Effector memory CD4-positive, alpha-beta T cell (primary cell): ENCODE measurements around the gene RSBN1L.
"Not testable (repeated sequence)": the region's sequence is repeated elsewhere in the genome, so short reads cannot be mapped to it uniquely, and the experiment has no call there.

Experiments used
- DNase-seq, 3 donors: peaks; one replicate each; pipeline ENCODE4 v3.0.0-alpha.2; 2020
- H3K27ac ChIP-seq: 2 replicates; pipeline ENCODE4 v1.7.0; 2013; ENCODE audit warnings: mild to moderate bottlenecking, low read length, moderate library complexity; ENCODE audit not compliant: insufficient read depth, poor library complexity, severe bottlenecking
- H3K27me3 ChIP-seq: replicated peaks from 2 replicates; pipeline ENCODE4 v1.7.0; 2013; ENCODE audit warnings: mild to moderate bottlenecking, low read length; ENCODE audit not compliant: insufficient read depth, control insufficient read depth, poor library complexity, severe bottlenecking
- H3K36me3 ChIP-seq: 2 replicates; pipeline ENCODE4 v1.7.0; 2013; ENCODE audit warnings: mild to moderate bottlenecking, low read length, moderate library complexity; ENCODE audit not compliant: control insufficient read depth, insufficient read depth
- H3K4me1 ChIP-seq: 2 replicates; pipeline ENCODE4 v1.7.0; 2013; ENCODE audit warnings: low read length, mild to moderate bottlenecking; ENCODE audit not compliant: control insufficient read depth, insufficient read depth, poor library complexity, severe bottlenecking
- H3K4me3 ChIP-seq: 2 replicates; pipeline ENCODE4 v1.7.0; 2013; ENCODE audit warnings: low read length, low read depth, mild to moderate bottlenecking; ENCODE audit not compliant: insufficient read depth, poor library complexity, severe bottlenecking
- H3K9me3 ChIP-seq: 2 replicates; pipeline ENCODE4 v1.7.0; 2013; ENCODE audit warnings: mild to moderate bottlenecking, low read length, moderate library complexity; ENCODE audit not compliant: control insufficient read depth
- total RNA-seq, 3 donors: gene quantifications; one replicate each; lab custom pipeline; 2026; lab: John Stamatoyannopoulos, UW

The RSBN1L gene
- total RNA-seq = 53.0 to 56.7 (median 56.7) reads per million in 3 donors

GRCh38 chr7:77696057-77696642 lies at the start of gene RSBN1L:
Gene RSBN1L (plus strand): TSS chr7:77696459. CDS start chr7:77696470, 11 bp downstream.
- peaks cover 15% of the 10 kb centered on the region for H3K4me1 ChIP-seq

DNA sequence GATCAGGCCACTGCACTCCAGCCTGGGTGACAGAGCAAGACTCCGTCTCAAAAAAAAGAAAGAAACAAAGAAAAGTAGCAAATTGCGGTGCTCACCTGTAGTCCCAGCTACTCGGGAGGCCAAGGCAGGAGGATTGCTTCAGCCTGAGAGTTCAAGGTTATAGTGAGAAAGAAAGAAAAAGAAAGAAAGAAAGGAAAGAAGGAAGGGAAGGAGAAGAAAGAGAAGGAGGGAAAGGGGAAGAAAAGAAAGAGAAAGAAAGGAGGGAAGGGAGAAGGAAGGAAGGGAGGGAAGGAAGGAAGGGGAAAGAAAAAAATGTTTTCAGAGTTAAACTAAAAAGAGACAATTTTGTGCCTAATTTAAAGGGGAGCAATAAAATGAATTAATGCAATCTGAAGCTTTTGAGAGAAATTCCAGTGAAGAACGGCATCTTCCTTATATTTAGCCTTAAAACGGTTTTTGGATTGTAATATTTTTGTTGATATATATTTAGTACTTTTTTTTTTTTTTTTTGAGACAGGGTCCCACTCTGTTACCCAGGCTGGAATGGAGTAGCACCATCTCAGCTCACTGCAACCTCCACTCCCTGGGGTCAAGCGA lies 47.4 kb upstream of the RSBN1L start:
- no peak for DNase-seq
- H3K4me1 ChIP-seq = no peaks in the 10 kb centered on the region
- H3K27ac ChIP-seq = no peak overlapping the region
- no peak overlapping the region for H3K4me3 ChIP-seq
- H3K36me3 ChIP-seq = no peaks in the 10 kb centered on the region
- H3K9me3 ChIP-seq = no peaks in the 10 kb centered on the region
- no peaks in the 10 kb centered on the region for H3K27me3 ChIP-seq

More at GRCh38 chr7:77696057-77696642, at the start of gene RSBN1L:
- H3K9me3 ChIP-seq = no peaks in the 10 kb centered on the region
- peak; percentile 93 to 98 (median 97) for DNase-seq
- peaks cover 6% of the 10 kb centered on the region for H3K36me3 ChIP-seq
- peak within 1 kb of the TSS; percentile 93 for H3K4me3 ChIP-seq
- peak within 1 kb of the TSS; percentile 93 for H3K27ac ChIP-seq
- no peaks in the 10 kb centered on the region for H3K27me3 ChIP-seq

DNA sequence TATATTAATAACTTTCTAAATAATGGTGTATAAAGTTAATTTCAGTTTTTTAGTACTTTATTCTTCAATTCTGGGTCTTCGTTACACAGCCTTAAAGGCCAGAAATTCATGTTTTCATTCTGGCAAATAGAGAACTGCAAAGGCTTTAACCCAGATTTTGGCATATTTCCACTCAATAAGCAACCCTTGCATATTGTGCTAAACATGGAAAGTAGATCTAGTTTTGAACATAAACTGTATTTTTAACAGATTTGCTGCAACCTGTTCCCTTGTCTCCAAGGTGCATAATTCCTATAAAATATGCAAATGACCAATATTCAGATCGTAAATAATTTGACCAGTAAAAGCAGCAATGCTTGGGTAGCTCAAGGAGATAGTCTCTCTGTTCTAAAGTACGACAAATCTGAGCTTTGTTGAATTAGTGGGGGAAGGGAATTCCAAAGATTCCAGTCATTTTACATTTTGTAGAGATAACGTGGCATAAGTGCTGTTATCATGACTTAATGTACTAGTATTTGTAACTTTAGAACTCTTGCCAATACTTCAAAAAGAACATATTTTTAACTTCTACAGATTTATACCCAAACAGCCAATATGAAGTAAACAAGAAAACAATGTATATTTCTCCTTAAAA lies 46.4 kb upstream of the RSBN1L start:
- H3K4me3 ChIP-seq = no peak overlapping the region
- DNase-seq = no peak
- no peaks in the 10 kb centered on the region for H3K36me3 ChIP-seq
- H3K9me3 ChIP-seq = no peaks in the 10 kb centered on the region
- no peaks in the 10 kb centered on the region for H3K4me1 ChIP-seq
- no peaks in the 10 kb centered on the region for H3K27me3 ChIP-seq
- no peak overlapping the region for H3K27ac ChIP-seq

GRCh38 chr7:77651575-77652162 lies 44.6 kb upstream of the RSBN1L start:
- H3K27ac ChIP-seq = no peak overlapping the region
- H3K4me1 ChIP-seq = no peaks in the 10 kb centered on the region
- peak in 1 of 3 donors; percentile 3 for DNase-seq
- H3K9me3 ChIP-seq = no peaks in the 10 kb centered on the region
- H3K27me3 ChIP-seq = no peaks in the 10 kb centered on the region
- H3K4me3 ChIP-seq = no peak overlapping the region
- no peaks in the 10 kb centered on the region for H3K36me3 ChIP-seq

DNA sequence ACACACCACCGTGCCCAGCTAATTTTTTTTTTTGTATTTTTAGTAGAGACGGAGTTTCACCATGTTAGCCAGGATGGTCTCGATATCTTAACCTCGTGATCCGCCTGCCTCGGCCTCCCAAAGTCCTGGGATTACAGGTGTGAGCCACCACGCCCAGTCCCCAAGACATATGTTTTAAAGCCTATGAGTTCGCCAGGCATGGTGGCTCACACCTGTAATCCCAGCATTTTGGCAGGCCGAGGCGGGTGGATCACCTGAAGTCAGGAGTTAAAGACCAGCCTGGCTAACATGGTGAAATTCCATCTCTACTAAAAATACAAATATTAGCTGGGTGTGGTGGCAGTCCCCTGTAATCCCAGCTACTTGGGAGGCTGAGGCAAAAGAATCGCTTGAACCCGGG lies 43.4 kb upstream of the RSBN1L start:
- not testable (repeated sequence) for H3K9me3 ChIP-seq, H3K27me3 ChIP-seq, DNase-seq, H3K4me1 ChIP-seq, H3K27ac ChIP-seq, H3K36me3 ChIP-seq, H3K4me3 ChIP-seq

DNA sequence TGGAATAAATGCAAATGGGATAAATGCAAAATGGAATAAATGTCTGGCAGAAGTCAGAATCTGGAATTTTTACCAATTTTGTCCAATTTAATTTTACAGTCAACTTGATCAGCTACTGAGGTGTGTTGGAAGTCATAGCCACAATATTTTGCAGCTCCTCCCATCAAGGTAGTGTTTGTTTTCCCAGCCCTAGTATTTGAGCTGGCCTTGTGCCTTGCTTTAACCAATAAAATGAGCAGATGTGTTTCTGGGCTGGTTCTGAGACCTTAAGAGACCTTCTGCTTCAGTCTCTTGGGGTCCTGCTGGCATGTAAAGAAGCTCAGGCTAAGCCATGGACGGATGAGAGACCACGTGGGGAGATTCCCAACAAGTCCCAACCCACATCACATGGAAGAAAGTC lies 42.7 kb upstream of the RSBN1L start:
- H3K27me3 ChIP-seq = no peaks in the 10 kb centered on the region
- H3K4me1 ChIP-seq = no peaks in the 10 kb centered on the region
- H3K36me3 ChIP-seq = no peaks in the 10 kb centered on the region
- no peak overlapping the region for H3K27ac ChIP-seq
- no peak for DNase-seq
- H3K9me3 ChIP-seq = no peaks in the 10 kb centered on the region
- no peak overlapping the region for H3K4me3 ChIP-seq

- Histone ChIP-seq H3K36me3 (no peaks in the 10 kb centered on the region), H3K4me3 (no peak overlapping the region)
- DNase-seq = no peak
Measured at GRCh38 chr7:77655356-77655755, 40.9 kb upstream of the RSBN1L start.

DNA sequence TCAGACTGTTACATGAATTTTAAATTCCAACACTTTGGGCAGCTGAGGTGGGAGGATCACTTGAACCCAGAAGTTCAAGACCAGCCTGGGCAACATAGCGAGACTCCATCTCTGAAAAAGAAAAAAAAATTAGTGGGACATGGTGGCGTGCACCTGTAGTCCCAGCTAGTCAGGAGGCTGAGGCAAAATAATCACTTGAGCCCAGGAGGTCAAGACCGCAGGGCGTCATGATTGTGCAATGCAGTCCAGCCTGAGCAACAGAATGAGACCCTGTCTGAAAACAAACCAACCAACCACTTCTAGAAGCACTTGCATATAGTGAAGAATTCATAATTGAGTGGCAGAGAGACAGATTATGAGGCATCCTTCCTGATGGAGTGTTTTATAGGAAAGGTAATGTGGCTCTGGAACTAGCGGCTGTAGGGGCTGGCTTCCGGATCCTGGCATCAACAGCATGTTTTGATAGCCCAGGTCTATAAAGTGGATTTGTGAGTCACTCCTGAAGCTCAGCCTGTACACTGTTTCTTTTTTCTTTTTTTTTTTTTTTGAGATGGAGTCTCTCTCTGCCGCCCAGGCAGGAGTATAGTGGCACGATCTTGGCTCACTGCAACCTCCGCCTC lies 40.3 kb upstream of the RSBN1L start:
- no peak for DNase-seq
- H3K36me3 ChIP-seq = no peaks in the 10 kb centered on the region
- H3K9me3 ChIP-seq = no peaks in the 10 kb centered on the region
- no peak overlapping the region for H3K4me3 ChIP-seq
- H3K27ac ChIP-seq = no peak overlapping the region
- no peaks in the 10 kb centered on the region for H3K27me3 ChIP-seq
- no peaks in the 10 kb centered on the region for H3K4me1 ChIP-seq

More at GRCh38 chr7:77655356-77655755, 40.9 kb upstream of the RSBN1L start:
- no peaks in the 10 kb centered on the region for H3K9me3 ChIP-seq
- no peaks in the 10 kb centered on the region for H3K4me1 ChIP-seq
- H3K27me3 ChIP-seq = no peaks in the 10 kb centered on the region
- H3K27ac ChIP-seq = no peak overlapping the region

GRCh38 chr7:77657427-77658224 lies 38.6 kb upstream of the RSBN1L start:
- Histone ChIP-seq H3K9me3 (no peaks in the 10 kb centered on the region), H3K27ac (no peak overlapping the region), H3K4me3 (no peak overlapping the region), H3K4me1 (no peaks in the 10 kb centered on the region), H3K27me3 (no peaks in the 10 kb centered on the region), H3K36me3 (no peaks in the 10 kb centered on the region)
- no peak for DNase-seq
